Kidney (tissue), 14 donors: Measurements from ENCODE around the gene LCN10. TPM values are rescaled to one million over a fixed set of nuclear protein-coding genes. Genes with fewer than 3 reads are reported as not detected.

Experiments used
- DNase-seq, 5 donors: peaks; one replicate each; pipeline ENCODE4 v3.0.0-alpha.2; 2013 to 2020
- FAIRE-seq: peaks from 2 replicates; lab custom pipeline; 2012; peaks lifted over from hg19 to GRCh38; lab: Jason Lieb, UNC
- H3K27ac ChIP-seq, 2 donors: one replicate each; pipeline ENCODE4 v1.7.0; 2013; ENCODE audit warnings: low read depth in 2 of 2, low read length in 2 of 2, inconsistent platforms in 1 of 2
- H3K27me3 ChIP-seq: one replicate; pipeline ENCODE4 v1.7.1; 2013; ENCODE audit warnings: low read length, inconsistent platforms; ENCODE audit not compliant: control insufficient read depth, insufficient read depth
- H3K36me3 ChIP-seq, 3 donors: one replicate each; pipeline versions ENCODE4 v1.7.0 to v1.7.1; 2013; ENCODE audit warnings: low read length in 3 of 3, control low read depth in 1 of 3, inconsistent platforms in 1 of 3; ENCODE audit not compliant: insufficient read depth in 3 of 3, control insufficient read depth in 2 of 3
- H3K4me1 ChIP-seq, 3 donors: one replicate each; pipeline versions ENCODE4 v1.7.0 to v1.7.1; 2013; ENCODE audit warnings: low read length in 3 of 3, inconsistent platforms in 1 of 3, low read depth in 1 of 3; ENCODE audit not compliant: control insufficient read depth in 2 of 3, insufficient read depth in 2 of 3
- H3K4me3 ChIP-seq, 3 donors: one replicate each; pipeline versions ENCODE4 v1.7.0 to v1.8.1; 2013; ENCODE audit warnings: low read length in 3 of 3, control low read depth in 1 of 3, inconsistent platforms in 1 of 3
- H3K9ac ChIP-seq, 3 donors: one replicate each; pipeline versions ENCODE4 v1.7.0 to v1.7.1; 2013; ENCODE audit warnings: low read length in 3 of 3, control low read depth in 1 of 3, inconsistent platforms in 1 of 3
- H3K9me3 ChIP-seq, 3 donors: one replicate each; pipeline versions ENCODE4 v1.7.0 to v1.7.1; 2013; ENCODE audit warnings: low read length in 3 of 3, control low read depth in 1 of 3, inconsistent platforms in 1 of 3; ENCODE audit not compliant: control insufficient read depth in 2 of 3, insufficient read depth in 1 of 3
- intact Hi-C: fragments of 100-400 bp; cut with DNase I; formaldehyde crosslinking; loops from one replicate; pipeline ENCODE4 v1.11.1; 2022
- polyA plus RNA-seq: library from polyadenylated mRNA; stranded (reverse); fragments of 350-450 nt; fragmentation: Illumina TruSeq; extraction: RNeasy Lipid Tissue Mini Kit (QIAGEN cat#74804); gene quantifications from one replicate; pipeline ENCODE4 v1.2.3, GENCODE V29; 2014; ENCODE audit warnings: low read depth, low replicate concordance; ENCODE audit not compliant: insufficient read depth
- total RNA-seq: library from RNA; stranded (reverse); fragmentation: NEBNext Ultra II Directional; extraction: Animal tissue kit (Norgen Biotek cat#: 25700); gene quantifications from one replicate; pipeline ENCODE4 v1.2.1, GENCODE V29; 2021
- TF ChIP-seq, protein P1 (sequence below): IDR thresholded peaks from 3 replicates; pipeline ENCODE4 v1.5.1; 2012; ENCODE audit warnings: mild to moderate bottlenecking, moderate library complexity, borderline replicate concordance; ENCODE audit not compliant: insufficient read depth; ENCODE audit errors: extremely low read depth
- donor health status: control.
- donor health status: control.
- donor health status: control.
- donor health status: control.
- donor health status: control.
- donor health status: DM: yes; HTN: yes; CAD: no.
- donor health status: Normal renal cell carcinoma (clear cell type).

Gene LCN10
- total and polyA plus RNA-seq, 2 donors from 2014 or later: 3.9 to 8.4 TPM

DNA sequence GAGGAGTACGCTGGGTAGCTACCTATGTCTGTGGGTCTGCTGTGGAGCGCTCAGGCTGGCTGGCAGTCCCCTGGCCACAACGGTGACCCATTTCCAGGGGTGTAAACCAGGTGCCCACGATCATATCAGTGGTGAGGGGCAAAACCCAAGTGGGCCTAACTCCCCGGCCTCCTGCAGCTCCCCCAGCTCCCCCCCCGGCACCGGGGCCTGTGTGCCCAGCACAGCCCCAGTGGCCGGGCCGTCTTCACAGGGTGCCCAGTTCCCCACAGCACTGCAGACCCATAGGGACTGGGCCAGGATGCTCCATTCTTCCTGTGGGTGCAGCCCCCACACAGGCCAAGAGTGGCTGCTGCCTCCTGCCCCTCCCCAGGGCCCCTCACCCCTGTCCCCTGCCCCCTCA, 16.3 kb upstream of the LCN10 start:
- peak in 1 of 5 donors; percentile 63 for DNase-seq
- FAIRE-seq: no peak
- Histone ChIP-seq H3K4me1 (no peaks in the 10 kb centered on the region), H3K27ac (no peak overlapping the region), H3K9me3 (peaks cover 0 to 5% (median 0%) of the 10 kb centered on the region in 3 donors), H3K36me3 (no peaks in the 10 kb centered on the region), H3K9ac (no peak overlapping the region), H3K4me3 (no peak overlapping the region), H3K27me3 (no peaks in the 10 kb centered on the region)
- TF ChIP-seq, protein P1, sequence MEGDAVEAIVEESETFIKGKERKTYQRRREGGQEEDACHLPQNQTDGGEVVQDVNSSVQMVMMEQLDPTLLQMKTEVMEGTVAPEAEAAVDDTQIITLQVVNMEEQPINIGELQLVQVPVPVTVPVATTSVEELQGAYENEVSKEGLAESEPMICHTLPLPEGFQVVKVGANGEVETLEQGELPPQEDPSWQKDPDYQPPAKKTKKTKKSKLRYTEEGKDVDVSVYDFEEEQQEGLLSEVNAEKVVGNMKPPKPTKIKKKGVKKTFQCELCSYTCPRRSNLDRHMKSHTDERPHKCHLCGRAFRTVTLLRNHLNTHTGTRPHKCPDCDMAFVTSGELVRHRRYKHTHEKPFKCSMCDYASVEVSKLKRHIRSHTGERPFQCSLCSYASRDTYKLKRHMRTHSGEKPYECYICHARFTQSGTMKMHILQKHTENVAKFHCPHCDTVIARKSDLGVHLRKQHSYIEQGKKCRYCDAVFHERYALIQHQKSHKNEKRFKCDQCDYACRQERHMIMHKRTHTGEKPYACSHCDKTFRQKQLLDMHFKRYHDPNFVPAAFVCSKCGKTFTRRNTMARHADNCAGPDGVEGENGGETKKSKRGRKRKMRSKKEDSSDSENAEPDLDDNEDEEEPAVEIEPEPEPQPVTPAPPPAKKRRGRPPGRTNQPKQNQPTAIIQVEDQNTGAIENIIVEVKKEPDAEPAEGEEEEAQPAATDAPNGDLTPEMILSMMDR: no peak
- intact Hi-C loops: no loop called here

- no peak for FAIRE-seq
- no peaks in the 10 kb centered on the region for H3K4me1 ChIP-seq
- intact Hi-C loops: no loop called here
- no peak overlapping the region for H3K9ac ChIP-seq
- TF ChIP-seq, protein P1: no peak
- peaks cover 0 to 5% (median 0%) of the 10 kb centered on the region in 3 donors for H3K9me3 ChIP-seq
- DNase-seq: peak in 1 of 5 donors; percentile 16
- no peak overlapping the region for H3K4me3 ChIP-seq
- no peaks in the 10 kb centered on the region for H3K36me3 ChIP-seq
- no peaks in the 10 kb centered on the region for H3K27me3 ChIP-seq
- no peak overlapping the region for H3K27ac ChIP-seq
These were observed 15.0 kb upstream of the LCN10 start for GRCh38 chr9:136757751-136758140.

- Histone ChIP-seq H3K4me3 (no peak overlapping the region), H3K9me3 (peaks cover 0 to 5% (median 0%) of the 10 kb centered on the region in 3 donors), H3K9ac (no peak overlapping the region), H3K4me1 (no peaks in the 10 kb centered on the region), H3K27ac (no peak overlapping the region), H3K36me3 (no peaks in the 10 kb centered on the region), H3K27me3 (no peaks in the 10 kb centered on the region)
- intact Hi-C loops: no loop called here
- DNase-seq (peak in 2 of 5 donors; percentile 49 to 66), FAIRE-seq (no peak)
- TF ChIP-seq, protein P1: no peak
These were observed 14.6 kb upstream of the LCN10 start for GRCh38 chr9:136757328-136757727.

DNA sequence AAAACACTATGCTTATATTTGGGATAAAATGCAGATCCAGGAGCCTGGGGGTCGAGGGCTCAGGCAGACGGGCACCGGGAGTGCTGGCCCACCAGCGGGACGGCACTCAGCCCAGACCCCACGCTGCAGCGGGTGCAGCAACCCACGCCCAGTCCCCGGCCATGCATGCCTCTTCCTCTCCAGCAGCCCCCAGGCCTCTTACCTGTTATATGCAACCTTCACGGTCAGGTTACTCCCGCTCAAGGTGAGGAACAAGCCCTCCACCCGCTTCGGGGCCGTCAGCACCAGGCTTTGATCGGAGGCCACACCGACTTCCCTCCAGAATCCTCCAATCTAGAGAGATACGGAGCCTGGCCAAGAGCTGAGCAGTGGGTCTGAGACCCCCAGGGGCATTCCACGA, 14.1 kb upstream of the LCN10 start:
- Histone ChIP-seq H3K4me1 (no peaks in the 10 kb centered on the region), H3K4me3 (no peak overlapping the region), H3K9me3 (peaks cover 0 to 8% (median 0%) of the 10 kb centered on the region in 3 donors), H3K9ac (no peak overlapping the region), H3K27me3 (no peaks in the 10 kb centered on the region), H3K27ac (no peak overlapping the region), H3K36me3 (no peaks in the 10 kb centered on the region)
- TF ChIP-seq, protein P1: no peak
- intact Hi-C loops: no loop called here
- peak in 1 of 5 donors; percentile 16 for DNase-seq
- no peak for FAIRE-seq
